Endothelial cell of umbilical vein (primary cell): ENCODE measurements around the gene FLVCR2. TPM values are rescaled to one million over a fixed set of nuclear protein-coding genes. Genes with fewer than 3 reads are reported as not detected.
A peak's percentile ranks its signal among the peaks of the same experiment; 100 is the strongest.

Source experiments
- BruUV-seq: library from RNA; stranded (reverse); fragments of 400-500 nt; replicated peaks from 2 replicates; lab custom pipeline; 2021; lab: Mats Ljungman, UMichigan
- CTCF ChIA-PET: fragments of 300-600, 350-600 bp; sonication (Branson Sonifier 250); formaldehyde crosslinking; loops from one replicate; lab custom pipeline; 2021; ENCODE audit warnings: antibody characterized with exemption, inconsistent platforms; lab: Charles Lee
- POLR2A ChIA-PET: fragments of 300-600, 350-600 bp; sonication (Branson Sonifier 250); formaldehyde crosslinking; loops from one replicate; lab custom pipeline; 2021; ENCODE audit warnings: antibody characterized with exemption, inconsistent platforms; lab: Charles Lee
- DNase-seq: peaks from one replicate; pipeline ENCODE4 v3.0.0-alpha.2; 2011; ENCODE audit warnings: low read depth, low spot score
- FAIRE-seq: peaks from 2 replicates; lab custom pipeline; 2011; peaks lifted over from hg19 to GRCh38; lab: Jason Lieb, UNC
- H2AFZ ChIP-seq: 2 replicates; pipeline ENCODE4 v1.6.0; 2012; ENCODE audit warnings: low read depth, low read length, control low read depth, inconsistent platforms
- H3K27ac ChIP-seq: 2 replicates; pipeline ENCODE4 v1.5.1; 2011; ENCODE audit warnings: low read depth, mild to moderate bottlenecking, control low read depth, low read length, moderate library complexity; ENCODE audit not compliant: insufficient read depth
- H3K27me3 ChIP-seq, 2 experiments: 2 replicates each; pipeline versions ENCODE4 v1.6.0 to v1.6.1; 2011; ENCODE audit warnings: low read length in 2 of 2, mixed read lengths in 1 of 2; ENCODE audit not compliant: control insufficient read depth in 2 of 2, insufficient read depth in 2 of 2
- H3K36me3 ChIP-seq, 2 experiments: 2 replicates in 1 of 2; 3 replicates in 1 of 2; pipeline ENCODE4 v1.5.1; 2011; ENCODE audit warnings: low read length in 2 of 2, mild to moderate bottlenecking in 1 of 2, moderate library complexity in 1 of 2; ENCODE audit not compliant: control insufficient read depth in 2 of 2, insufficient read depth in 2 of 2; ENCODE audit errors: extremely low read depth in 1 of 2
- H3K4me1 ChIP-seq: 3 replicates; pipeline ENCODE4 v1.5.1; 2011; ENCODE audit warnings: mild to moderate bottlenecking, low read length; ENCODE audit not compliant: control insufficient read depth, insufficient read depth; ENCODE audit errors: extremely low read depth
- H3K4me2 ChIP-seq: 2 replicates; pipeline ENCODE4 v1.6.1; 2011; ENCODE audit warnings: low read length, control low read depth, mixed read lengths; ENCODE audit not compliant: insufficient read depth
- H3K4me3 ChIP-seq, 3 experiments: fragments of 200-600 bp in 1 of 3; sonication (generic), shearing (Covaris generic) in 1 of 3; replicated peaks in 1 of 3; 2 replicates each; pipeline ENCODE4 v1.5.1; 2011 to 2016; ENCODE audit warnings: control low read depth in 3 of 3, low read length in 3 of 3, mild to moderate bottlenecking in 2 of 3, inconsistent platforms in 1 of 3, low read depth in 1 of 3, moderate library complexity in 1 of 3; ENCODE audit not compliant: insufficient read depth in 1 of 3
- H3K79me2 ChIP-seq: 2 replicates; pipeline ENCODE4 v1.6.0; 2012; ENCODE audit warnings: low read length, inconsistent platforms; ENCODE audit not compliant: control insufficient read depth, insufficient read depth
- H3K9ac ChIP-seq: replicated peaks from 2 replicates; pipeline ENCODE3; 2011; ENCODE audit warnings: low read length, control low read depth; ENCODE audit not compliant: insufficient read depth; ENCODE audit errors: extremely low read depth
- H3K9me1 ChIP-seq: replicated peaks from 3 replicates; pipeline ENCODE4 v1.6.0; 2011; ENCODE audit warnings: mild to moderate bottlenecking, low read length; ENCODE audit not compliant: control insufficient read depth, insufficient read depth; ENCODE audit errors: extremely low read depth
- H3K9me3 ChIP-seq: replicated peaks from 2 replicates; pipeline ENCODE4 v1.5.1; 2012; ENCODE audit warnings: low read length, inconsistent platforms; ENCODE audit not compliant: control insufficient read depth, insufficient read depth
- H4K20me1 ChIP-seq: replicated peaks from 2 replicates; pipeline ENCODE3; 2011; ENCODE audit warnings: mild to moderate bottlenecking, low read length; ENCODE audit not compliant: control insufficient read depth, insufficient read depth; ENCODE audit errors: extremely low read depth
- CTCF ChIP-seq, 2 donors: IDR thresholded peaks; 1 replicate in 1 of 2; 2 replicates in 1 of 2; pipeline ENCODE4 v1.5.1; 2011; ENCODE audit warnings: low read length in 2 of 2, mild to moderate bottlenecking in 2 of 2, moderate library complexity in 2 of 2, control low read depth in 1 of 2, inconsistent platforms in 1 of 2, low read depth in 1 of 2; ENCODE audit not compliant: insufficient read depth in 1 of 2; ENCODE audit errors: extremely low read depth in 1 of 2
- EZH2 ChIP-seq: IDR thresholded peaks from 2 replicates; pipeline ENCODE4 v1.6.1; 2012; ENCODE audit warnings: borderline replicate concordance, low read depth, mild to moderate bottlenecking, moderate library complexity, low read length, inconsistent platforms; ENCODE audit not compliant: severe bottlenecking
- FOS ChIP-seq: IDR thresholded peaks from 2 replicates; pipeline ENCODE4 v1.6.1; 2011; ENCODE audit warnings: mild to moderate bottlenecking, low read length, moderate library complexity, borderline replicate concordance; ENCODE audit not compliant: insufficient read depth
- GATA2 ChIP-seq: IDR thresholded peaks from 2 replicates; pipeline ENCODE4 v1.7.0; 2011; ENCODE audit warnings: low read depth, mild to moderate bottlenecking, moderate library complexity, mixed read lengths, low read length; ENCODE audit not compliant: insufficient read length, insufficient read depth
- JUN ChIP-seq: IDR thresholded peaks from 2 replicates; pipeline ENCODE4 v1.6.1; 2011; ENCODE audit warnings: borderline replicate concordance, low read depth; ENCODE audit not compliant: insufficient read length, insufficient read depth
- MAX ChIP-seq: IDR thresholded peaks from 2 replicates; pipeline ENCODE4 v1.6.1; 2011; ENCODE audit not compliant: insufficient read depth, insufficient read length
- MYC ChIP-seq: IDR thresholded peaks from one replicate; pipeline ENCODE4 v1.6.1; 2011; ENCODE audit warnings: mild to moderate bottlenecking, low read depth, low read length
- POLR2A ChIP-seq: IDR thresholded peaks from 2 replicates; pipeline ENCODE4 v1.6.1; 2012; ENCODE audit warnings: low read depth, mild to moderate bottlenecking, control low read depth, low read length
- POLR2AphosphoS5 ChIP-seq: IDR thresholded peaks from 2 replicates; pipeline ENCODE4 v1.6.1; 2012; ENCODE audit warnings: low read depth, mild to moderate bottlenecking, control low read depth, low read length, moderate library complexity; ENCODE audit not compliant: insufficient read depth
- dilution Hi-C: fragments of 300-500 bp; cut with MboI; formaldehyde crosslinking; loops from one replicate; pipeline ENCODE4 v1.15.0; 2019; ENCODE audit warnings: low sequenced_read_pairs; ENCODE audit not compliant: extremely low pct_ligation_motif_present
- intact Hi-C: fragments of 100-400 bp; cut with micrococcal nuclease; formaldehyde crosslinking; loops from one replicate; pipeline ENCODE4 v1.10.0; 2022
- polyA plus RNA-seq, 4 experiments: library from polyadenylated mRNA; depleted of rRNA in 3 of 4; stranded (reverse) in 3 of 4; unstranded in 1 of 4; fragments of >200 nt; gene quantifications; 2 replicates each; pipeline versions ENCODE4 v1.2.1 to v1.2.3, GENCODE V29; 2011 to 2012; ENCODE audit warnings: missing spikeins in 1 of 4
- total RNA-seq: library from RNA; stranded (reverse); gene quantifications from 2 replicates; pipeline ENCODE4 v1.2.3, GENCODE V29; 2021

FLVCR2 gene
- total and polyA plus RNA-seq, 2 donors (not counting 3 experiments of a cell fraction or from before 2014, with no cell fraction given) = 1.4 to 4.9 TPM

GRCh38 chr14:75537071-75537470, 41.3 kb upstream of the FLVCR2 start:
- Histone ChIP-seq H3K9ac (no peak overlapping the region), H3K4me1 (peaks cover 18% of the 10 kb centered on the region), H3K27ac (peak overlapping the region; percentile 91), H3K4me3 (no peak overlapping the region), H4K20me1 (no peaks in the 10 kb centered on the region), H2AFZ (no peak overlapping the region), H3K9me1 (no peaks in the 10 kb centered on the region), H3K9me3 (no peaks in the 10 kb centered on the region), H3K27me3 (no peaks in the 10 kb centered on the region), H3K4me2 (no peak overlapping the region), H3K79me2 (no peaks in the 10 kb centered on the region), H3K36me3 (no peaks in the 10 kb centered on the region)
- no peak for DNase-seq
- no TSS peak for BruUV-seq
- intact Hi-C loops = no loop called here
- CTCF ChIA-PET = interaction anchor here (1.2 kb wide), 1 partner anchor 48 kb away, joined by 3 read pairs; no protein-coding TSS in a partner anchor
- dilution Hi-C loops = no loop called here
- FAIRE-seq = no peak
- POLR2A ChIA-PET = no interaction called here
- TF ChIP-seq POLR2A (no peak), POLR2AphosphoS5 (no peak), EZH2 (no peak), MYC (no peak), MAX (no peak), GATA2 (no peak), FOS (no peak), CTCF (IDR thresholded peaks at IDR 0.05; ENCODE audit: extremely low read depth in 1 of 2, insufficient read depth in 1 of 2, low read depth in 1 of 2, low read length in 2 of 2) (no peak), JUN (no peak)
